Umbilical cord (tissue), 2 donors: ENCODE results near the gene BTAF1. TPM values are rescaled to one million over a fixed set of nuclear protein-coding genes. Genes with fewer than 3 reads are reported as not detected.
A peak's percentile ranks its signal among the peaks of the same experiment; 100 is the strongest.

Source experiments
- DNase-seq: peaks from one replicate; pipeline ENCODE4 v3.0.0-alpha.2; 2015; ENCODE audit warnings: low spot score
- total RNA-seq: library from RNA; depleted of rRNA; stranded (reverse); fragments of >200 nt; gene quantifications from one replicate; pipeline ENCODE4 v1.2.3, GENCODE V29; 2014; ENCODE audit warnings: low replicate concordance; ENCODE audit not compliant: insufficient read depth

Gene BTAF1
- total RNA-seq, 1 donor from 2014 or later, result 65.0 TPM

DNA sequence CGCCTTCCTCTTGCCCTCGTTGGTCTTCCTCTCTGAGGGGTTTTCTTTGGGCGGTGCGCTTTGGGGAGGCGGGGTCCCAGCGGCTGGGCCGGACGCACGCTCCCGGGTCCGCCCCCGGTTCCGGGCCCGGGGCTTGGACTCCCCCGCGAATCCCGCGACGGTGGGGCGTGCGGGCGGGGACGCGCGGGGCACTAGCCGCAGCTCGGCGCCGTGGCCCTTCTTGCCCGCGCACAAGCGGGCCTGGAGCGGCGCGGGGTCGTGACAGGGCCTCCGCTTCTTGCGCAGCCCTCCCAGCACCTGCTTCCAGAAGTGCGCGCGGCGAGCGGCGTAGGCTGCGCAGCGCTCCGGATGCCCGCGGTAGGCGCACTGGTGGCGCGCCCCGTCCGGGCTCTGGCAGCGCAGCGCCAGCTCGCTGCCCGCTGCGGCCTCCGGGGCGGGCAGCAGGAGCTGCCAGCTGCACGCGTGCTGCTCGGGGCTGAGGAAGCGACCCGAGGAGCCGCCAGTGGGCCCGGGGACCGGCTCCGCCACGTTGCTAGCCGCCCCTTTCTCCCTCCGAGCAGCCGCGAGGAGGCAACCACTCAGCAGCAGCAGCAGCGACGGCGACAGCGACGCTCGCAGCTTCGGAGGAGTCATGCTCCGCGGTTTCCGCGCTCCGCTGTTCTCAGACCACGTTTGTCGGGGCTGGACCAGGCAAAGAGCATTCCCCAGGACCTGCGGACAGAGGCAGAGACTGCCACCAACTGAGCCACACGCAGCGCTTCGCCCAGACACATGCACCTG, 15.0 kb upstream of the BTAF1 start:
- peak; percentile 83 for DNase-seq

DNA sequence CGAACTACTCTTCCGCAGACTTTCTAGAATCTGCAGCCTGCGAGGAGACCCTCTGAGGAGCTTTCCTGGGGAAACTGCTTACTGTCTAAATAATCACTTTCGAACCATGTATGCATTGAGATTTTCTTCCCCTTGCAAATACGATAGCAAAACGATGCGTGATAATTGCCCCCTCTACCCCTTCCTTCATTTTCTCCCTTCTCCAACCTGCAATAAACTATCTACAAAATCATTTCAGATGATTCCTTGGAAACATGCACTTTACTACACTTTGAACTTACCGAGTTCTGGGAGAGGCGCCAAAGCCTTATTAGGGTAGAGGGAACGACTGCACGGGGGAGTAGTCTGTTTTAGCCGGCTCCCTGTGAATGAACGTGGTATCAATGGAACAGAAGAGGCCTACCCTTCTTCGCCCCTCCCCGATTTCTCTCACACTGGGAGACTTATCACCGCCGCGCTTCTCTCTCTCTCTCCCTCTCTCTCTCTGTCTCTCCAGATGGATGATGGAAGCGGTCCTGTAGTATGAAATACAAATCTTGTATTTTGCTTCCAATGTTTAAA, 14.4 kb upstream of the BTAF1 start, which contains the start of gene FGFBP3:
Gene FGFBP3, minus strand, starts transcription at position 370 of the 561 bp plus-strand sequence. CDS start 517 bp downstream, outside the sequence.
- DNase-seq, result peak; percentile 81

DNA sequence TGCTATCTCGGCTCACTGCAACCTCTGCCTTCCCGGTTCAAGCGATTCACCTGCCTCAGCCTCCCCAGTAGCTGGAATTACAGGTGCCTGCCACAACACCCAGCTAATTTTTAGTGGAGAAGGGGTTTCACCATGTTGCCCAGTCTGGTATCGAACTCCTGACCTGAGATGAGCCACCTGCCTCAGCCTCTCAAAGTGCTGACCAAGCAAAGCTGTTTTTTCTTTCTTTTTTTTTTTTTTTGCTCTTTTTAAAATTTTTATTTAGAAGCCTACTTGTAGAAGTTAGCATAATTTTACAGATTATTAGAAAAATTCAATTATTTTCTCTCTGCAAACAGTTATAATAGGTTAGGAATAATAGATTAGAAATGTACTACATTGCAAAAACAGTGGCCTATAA, 13.1 kb upstream of the BTAF1 start:
- no peak for DNase-seq

DNA sequence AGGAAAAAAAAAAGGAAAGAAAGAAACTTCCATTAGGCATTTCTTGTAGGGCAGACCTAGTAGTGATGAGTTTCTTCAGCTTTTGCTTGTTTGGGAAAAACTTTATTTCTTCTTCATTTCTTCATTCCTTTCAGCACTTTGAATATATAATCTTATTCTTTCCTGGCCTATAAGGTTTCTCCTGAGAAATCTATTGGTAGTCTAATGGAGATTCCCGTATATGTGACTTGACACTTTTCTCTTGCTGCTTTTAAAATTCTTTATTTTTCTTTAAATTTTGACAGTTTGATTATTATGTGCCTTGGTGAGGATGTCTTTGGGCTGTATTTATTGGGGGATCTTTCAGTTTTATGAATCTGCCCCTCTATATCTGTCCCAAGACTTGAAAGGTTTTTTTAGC, 3.9 kb upstream of the BTAF1 start:
- DNase-seq, result no peak

DNA sequence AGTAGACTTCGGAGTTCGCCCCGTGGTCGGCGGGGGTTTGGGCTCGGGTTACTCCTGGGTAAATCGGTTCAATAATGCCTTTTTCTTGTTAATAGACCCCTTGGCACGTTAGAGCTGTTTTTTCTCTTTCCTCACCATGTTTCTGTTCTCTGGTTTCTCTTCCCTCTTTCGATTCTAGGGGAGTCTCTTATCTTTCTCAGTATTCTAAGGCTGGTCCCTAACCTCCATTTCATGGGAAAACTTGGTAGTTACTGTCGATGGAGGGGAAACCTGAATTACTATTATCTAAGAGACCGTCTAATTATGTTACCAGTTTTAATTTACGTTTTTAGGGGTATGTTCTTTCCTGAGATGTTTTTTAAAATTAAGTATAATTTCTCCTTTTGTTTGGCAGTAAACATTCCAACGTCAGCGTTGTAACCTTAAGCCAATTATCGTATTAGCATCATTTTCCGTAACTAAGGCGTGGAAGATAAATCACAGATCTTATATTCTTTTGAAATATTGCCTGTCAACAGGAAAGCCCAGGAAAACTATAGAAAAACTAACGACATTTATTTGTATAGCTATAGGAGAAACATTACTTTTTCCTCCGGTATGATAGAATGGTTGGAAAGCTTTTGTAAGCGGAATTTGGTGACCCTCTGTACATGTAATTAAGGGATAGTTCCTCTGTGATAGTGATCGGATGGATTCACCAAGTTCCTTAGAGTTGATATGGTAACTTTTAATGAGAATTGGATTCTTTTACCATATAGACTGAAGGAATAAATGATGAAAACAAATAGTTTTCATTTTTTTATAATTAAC, 847 bp downstream of the BTAF1 start:
- peak; percentile 19 for DNase-seq

DNA sequence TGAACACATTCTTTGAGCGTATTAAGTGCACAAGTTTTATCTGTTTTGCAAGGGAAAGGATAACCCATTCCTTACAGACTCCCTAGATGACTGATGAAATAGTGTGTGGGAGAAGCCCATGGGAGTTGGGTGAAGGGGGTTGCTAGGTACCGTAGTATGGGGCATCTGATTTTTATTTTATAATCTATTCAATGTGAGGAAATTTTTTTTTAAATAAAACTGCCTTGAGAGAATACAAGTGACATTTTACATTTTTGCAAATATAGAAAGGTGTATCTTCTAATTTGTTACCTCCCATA, 1.4 kb downstream of the BTAF1 start:
- DNase-seq, result no peak

DNA sequence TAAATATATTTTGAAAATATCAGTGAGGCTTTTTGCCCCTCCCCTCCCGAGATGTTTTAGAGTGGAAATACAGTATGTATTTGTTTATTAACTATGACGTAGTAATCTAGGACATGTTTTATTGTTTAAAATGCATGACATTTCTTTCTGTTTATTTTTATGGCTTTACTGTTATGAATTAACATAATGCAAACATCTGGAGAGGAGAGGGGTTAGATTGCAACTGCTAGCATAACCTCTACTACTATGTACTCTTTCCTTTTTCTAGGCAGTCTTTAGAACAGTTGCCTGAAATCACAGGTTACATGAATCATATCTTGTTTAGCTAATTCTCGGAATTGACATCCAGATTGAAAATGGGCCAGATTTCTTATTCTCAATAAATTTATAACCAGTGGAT, 7.4 kb downstream of the BTAF1 start:
- DNase-seq, result no peak

DNA sequence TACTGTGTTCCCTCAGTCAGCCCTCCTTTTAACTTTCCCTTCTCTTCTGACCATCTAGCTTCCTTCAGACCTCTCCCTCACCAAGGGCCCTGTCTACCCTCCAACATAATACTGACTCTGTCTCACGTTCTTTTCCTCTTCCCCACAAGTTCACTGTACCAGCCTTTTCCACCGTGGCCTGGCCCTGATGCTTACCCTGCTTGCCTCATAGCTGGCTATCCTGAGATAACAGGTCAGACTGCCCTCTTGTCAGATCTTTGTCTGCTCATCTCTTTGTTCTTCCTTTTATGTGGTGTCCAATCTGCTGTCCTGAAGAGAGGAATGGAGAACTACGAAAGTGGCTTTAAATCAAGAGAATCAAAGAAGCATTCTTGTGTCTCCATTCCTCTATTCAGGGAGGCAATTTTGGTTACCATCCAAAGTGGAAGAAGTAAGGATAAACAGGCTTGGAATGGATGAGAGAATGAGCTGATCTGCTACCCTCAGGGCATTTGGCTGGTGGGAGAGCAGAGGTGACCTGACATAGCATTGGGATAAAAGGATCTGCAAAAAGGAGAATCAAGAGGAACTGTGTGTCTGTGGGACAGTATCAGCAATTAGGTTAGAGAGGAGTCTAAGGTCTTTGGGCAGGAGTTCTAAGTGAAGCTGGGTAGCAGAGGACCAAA, 8.1 kb downstream of the BTAF1 start:
- DNase-seq, result no peak

DNA sequence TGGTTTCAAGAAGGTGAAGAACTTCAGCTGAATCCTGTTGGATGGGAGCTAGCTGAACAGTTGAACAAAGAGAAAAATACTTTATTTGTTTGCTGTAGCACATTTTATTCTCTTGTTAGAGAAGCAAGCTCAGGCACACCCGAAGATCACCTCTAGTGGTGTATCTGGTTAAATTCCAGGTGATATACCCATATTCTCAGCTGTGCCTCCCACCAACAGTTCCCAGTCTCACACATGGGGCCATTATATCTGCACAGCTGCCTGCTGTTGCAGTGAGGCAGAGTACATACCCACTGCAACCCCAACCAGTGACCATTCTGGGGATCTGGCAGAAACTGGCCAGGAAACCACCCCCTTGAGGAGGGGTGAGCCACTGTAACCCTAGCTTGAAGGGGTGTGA, 9.2 kb downstream of the BTAF1 start:
- no peak for DNase-seq

DNA sequence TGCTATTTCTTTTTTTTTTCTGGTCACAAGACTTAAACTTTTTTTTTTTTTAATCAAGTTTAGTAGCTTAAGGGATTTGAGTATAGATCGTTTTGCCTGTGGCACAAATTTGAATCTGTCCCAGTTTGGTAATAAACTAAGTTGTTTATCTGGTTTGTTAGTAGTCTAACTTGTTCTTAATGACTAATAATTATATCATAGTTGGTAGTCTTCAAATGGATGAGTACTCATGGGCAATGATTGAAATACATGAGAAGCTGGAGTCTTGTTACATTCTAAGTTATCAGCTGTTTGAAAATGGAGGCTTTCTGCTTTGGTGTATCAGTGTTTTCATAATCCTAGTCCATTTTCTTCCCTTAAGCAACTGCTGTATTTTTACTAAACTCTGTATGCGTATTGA, 12.3 kb downstream of the BTAF1 start:
- no peak for DNase-seq

DNA sequence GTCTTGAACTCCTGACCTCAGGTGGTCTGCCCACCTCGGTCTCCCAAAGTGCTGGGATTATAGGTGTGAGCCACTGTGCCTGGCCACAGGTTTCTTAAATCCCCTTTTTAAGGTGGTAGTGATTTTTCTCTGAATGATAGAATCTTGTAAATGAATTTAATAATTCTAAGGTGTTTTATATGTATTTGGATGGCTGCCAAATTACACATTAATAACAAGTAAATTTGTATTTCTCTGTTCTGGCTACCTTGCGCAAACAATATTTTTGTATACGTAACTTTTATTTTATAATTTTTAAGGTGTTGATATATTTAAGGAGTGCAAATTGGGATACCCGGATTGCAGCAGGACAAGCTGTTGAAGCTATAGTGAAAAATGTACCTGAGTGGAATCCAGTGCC, 16.1 kb downstream of the BTAF1 start:
- no peak for DNase-seq

DNA sequence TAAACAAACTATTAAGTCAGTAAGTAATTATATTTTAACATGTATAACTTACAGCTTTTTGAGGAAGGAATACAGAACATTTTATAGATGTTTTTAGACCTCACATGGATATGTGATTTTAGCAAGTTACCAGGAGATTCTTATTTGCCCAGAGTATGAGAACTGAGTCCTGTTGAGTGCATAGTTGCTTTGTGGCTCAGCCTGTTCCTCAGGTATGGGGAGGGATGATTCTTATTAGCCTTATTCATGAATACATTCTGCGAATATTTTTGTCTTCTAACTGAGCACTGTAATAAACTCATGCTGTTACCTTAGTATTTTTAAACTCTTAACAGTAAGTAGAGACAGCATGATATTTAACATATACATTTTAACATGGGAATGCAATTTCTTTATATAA, 17.9 kb downstream of the BTAF1 start:
- DNase-seq, result peak; percentile 5

DNA sequence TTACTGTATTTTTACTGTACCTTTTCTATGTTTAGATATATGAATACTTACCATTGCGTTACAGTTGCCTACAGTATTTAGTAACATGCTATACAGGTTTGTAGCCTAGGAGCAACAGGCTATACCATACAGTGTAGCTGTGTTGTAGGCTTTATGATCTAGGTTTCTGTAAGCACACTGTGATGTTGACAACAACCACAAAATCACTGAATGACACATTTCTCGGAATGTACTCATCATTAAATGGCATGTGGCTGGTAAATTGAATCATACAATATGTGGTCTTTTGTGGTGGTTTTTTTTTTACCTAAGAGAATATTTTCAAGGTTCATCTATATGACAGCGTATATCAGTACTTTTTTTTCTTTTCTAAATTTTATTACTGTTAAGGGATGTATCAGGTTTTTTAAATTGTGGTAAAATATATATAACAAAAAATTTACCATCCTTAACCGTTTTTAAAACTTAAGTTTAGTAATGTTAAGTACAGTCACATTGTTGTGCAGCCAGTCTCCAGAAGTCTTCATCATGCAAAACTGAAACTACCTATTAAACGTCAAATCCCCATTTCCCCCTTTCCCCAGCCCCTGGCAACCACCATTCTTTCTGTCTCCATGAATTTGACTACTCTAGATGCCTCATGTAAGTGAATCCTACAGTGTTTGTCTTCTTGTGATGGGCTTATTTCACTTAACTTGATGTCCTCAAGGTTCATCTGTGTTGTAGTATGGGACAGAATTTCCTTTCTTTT, 21.5 kb downstream of the BTAF1 start:
- no peak for DNase-seq

DNA sequence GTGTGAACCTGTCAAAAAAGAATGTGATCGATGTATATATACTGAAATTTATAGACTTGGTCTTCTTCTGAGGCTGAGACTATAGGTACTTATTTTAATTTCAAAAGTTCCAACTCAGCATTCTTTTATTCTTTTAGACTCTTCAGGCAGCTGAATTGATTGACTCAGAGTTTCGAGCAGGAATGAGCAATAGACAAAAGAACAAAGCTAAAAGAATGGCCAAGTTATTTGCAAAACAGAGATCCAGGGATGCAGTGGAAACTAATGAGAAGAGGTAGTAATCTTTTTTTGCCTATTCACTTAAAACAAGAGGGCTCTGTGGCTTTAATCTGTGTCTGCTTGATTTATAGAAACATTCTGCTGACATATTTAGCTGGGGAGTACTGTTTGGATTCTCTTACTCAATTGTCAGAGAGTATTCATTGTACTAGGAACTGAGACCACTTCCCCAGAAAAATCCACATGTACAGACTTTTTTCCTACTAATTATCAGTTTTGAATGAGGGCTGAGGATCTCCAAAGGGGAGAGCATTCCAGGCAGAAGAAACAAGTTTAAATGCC, 30.1 kb downstream of the BTAF1 start:
- DNase-seq, result no peak

DNA sequence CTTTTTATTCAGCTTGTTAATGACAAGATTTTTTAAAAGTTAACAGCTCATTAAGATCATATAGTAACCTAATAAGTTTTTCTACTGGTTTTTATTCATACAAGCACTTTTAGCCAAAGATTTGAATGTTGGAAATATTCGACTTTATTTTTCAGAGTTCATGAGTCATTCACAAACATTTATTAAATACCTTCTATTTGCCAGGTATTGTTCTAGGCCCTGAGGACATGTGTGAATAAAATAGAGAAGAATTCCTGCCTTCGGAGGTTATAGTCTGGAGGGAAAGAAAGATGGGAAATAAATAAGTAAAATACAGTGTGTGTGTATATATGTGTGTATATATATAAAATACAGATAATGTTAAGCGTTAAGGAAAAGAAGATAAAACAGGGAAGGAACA, 31.5 kb downstream of the BTAF1 start:
- no peak for DNase-seq

DNA sequence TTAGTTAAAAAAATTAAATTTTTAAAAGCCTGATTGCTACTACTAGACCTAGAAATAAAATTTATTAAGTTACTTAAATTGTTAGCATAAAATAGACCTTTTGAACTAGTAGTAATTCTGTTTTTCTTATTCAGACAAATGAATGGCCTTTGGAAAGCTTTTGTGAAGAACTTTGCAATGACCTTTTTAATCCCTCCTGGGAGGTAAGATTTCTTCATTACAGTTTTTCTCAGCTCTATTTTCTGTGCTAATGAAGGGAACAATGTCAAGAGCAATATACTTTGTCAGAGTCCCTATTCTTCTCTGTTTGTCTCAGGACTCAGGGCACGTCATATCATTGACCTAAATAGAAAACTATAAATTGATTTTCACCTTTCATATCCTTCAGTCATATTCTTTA, 33.5 kb downstream of the BTAF1 start:
- DNase-seq, result no peak

DNA sequence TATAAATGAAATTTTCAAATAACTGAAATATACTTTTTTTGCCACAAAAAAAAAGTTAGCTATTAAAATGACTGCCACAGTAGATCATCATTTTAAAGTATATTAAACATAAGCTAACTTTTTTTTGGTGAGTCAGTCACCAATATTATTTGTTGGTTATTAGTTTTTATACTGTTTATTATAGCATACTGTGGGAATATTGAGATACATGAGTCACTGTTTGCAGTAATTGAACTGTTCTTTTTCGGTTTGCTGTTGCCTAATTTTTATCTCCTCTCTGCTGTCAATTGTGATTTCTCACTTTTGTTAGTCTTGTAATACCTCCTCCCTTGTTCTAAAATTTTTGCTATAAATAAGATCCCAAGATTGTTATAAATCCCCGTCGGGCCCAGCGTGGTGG, 45.7 kb downstream of the BTAF1 start:
- no peak for DNase-seq

DNA sequence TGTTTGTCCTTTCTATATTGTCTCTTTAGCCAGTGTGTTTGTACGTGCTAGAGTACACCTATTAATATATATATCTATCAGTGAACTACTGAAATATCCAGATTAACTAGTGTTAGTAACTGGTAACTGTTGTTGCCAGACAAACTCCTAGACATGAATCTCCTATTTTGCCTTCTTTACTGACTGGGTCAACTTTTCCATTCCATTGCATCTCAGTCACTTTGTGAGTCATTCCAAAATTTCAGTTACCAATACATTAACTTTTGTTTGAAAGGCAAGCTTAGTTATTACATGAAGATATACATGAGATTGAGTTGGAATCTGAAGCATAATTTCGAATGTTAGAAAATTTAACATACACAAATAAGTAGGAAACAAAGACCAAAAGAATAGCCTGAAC, 51.4 kb downstream of the BTAF1 start:
- DNase-seq, result no peak

DNA sequence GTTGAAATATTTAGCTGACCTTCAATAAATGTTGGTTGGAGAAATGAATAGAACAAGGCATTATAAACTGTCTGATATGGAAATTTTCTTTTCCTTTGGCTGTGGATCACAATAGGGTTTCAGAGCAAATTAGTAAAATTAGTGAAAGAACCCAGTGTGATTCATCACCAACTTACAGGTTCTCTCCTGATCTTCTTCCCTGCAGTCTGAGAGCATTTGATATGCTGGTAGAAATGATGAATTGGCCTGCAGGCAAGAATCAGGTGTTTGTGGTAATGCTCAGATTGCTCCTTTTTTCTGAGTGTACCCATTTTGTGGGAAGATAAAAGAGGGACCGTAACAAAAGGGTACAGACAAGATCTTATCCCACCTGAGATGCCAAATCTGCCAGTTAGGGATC, 51.9 kb downstream of the BTAF1 start:
- DNase-seq, result no peak

DNA sequence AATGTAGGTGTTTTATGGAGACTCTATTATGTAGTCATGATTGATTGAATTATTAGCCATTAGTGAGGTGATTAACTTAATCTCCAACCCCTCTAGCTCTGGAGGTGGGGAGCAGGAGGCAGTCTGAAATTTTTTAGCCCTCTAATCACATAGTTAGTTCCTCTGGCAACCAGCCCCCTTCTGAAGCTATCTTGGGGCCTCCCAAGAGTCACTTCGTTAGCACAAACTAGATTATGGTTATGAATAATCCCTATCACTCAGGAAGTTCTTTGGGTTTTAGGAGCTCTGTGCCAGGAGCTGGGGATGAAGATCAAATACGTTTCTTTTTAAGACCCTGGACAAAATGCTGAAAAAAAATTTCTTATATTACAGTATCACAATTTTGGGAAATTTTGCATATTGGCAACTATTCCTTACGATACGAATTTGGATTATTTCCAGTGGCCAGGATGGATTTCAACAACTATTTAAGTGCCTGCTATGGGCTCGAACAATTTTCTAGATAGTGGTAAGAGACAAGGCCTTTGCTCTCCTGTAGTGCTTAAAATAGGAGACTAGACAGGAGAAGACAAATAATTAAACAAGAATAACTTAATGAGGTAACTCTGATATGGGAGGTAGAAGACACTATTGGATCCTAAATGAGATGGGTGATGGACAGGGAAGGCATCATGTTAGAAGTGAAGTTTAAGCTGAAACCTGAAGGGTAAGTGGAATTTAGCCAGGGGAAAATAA, 52.9 kb downstream of the BTAF1 start:
- no peak for DNase-seq

DNA sequence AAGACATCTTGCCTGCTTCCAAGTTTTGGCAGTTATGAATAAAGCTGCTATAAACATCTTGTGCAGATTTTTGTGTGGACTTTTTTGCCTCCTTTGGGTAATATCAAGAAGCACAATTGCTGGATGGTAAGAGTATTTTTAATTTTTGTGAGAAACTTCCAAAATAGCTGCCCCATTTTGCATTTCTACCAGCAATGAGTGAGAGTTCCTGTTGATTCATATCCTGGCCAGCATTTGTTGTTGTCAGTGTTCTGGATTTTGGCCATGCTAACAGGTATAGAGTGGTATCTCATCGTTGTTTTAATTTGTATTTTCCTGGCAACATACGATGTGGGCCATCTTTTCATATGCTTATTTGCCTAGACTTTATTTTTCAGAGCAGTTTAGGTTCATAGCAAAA, 53.9 kb downstream of the BTAF1 start:
- DNase-seq, result no peak
